Suprapubic skin (tissue), 3 donors: ENCODE measurements around the gene LPGAT1.

ENCODE experiments used
- POLR2A ChIP-seq, 2 donors: fragments of 450-650 bp; IDR thresholded peaks; one replicate each; pipeline ENCODE4 v1.6.1; 2017; ENCODE audit warnings: antibody characterized with exemption in 2 of 2, mild to moderate bottlenecking in 2 of 2, moderate library complexity in 2 of 2
- TF ChIP-seq, protein P1 (sequence below), 2 donors: fragments of 200-600 bp in 1 of 2; fragments of 450-650 bp in 1 of 2; sonication (generic) in 1 of 2; IDR thresholded peaks; one replicate each; pipeline ENCODE4 v1.5.1; 2016 to 2019; ENCODE audit warnings: antibody characterized with exemption in 2 of 2, mild to moderate bottlenecking in 1 of 2, moderate library complexity in 1 of 2

DNA sequence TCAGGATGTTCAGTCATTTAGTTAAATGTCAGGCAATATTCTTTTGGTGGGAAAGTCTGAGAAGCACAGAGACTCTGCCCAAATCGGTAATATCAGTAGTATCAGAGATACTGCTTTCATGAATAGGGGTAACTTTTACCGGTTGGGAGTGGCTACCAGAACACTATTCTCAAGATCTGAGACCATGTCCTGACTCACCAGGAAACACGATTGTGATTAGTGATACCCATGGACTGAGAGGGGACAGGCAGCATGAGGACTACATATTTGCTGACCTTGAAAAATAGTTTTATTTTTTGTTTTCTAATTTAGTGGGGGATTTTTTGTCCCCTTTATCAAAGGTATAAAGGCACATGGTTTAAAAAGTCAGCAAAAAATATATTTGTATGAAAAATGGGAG is 79.1 kb downstream of the LPGAT1 start:
- TF ChIP-seq POLR2A (IDR thresholded peaks at IDR 0.05), result no peak
- TF ChIP-seq, protein P1, sequence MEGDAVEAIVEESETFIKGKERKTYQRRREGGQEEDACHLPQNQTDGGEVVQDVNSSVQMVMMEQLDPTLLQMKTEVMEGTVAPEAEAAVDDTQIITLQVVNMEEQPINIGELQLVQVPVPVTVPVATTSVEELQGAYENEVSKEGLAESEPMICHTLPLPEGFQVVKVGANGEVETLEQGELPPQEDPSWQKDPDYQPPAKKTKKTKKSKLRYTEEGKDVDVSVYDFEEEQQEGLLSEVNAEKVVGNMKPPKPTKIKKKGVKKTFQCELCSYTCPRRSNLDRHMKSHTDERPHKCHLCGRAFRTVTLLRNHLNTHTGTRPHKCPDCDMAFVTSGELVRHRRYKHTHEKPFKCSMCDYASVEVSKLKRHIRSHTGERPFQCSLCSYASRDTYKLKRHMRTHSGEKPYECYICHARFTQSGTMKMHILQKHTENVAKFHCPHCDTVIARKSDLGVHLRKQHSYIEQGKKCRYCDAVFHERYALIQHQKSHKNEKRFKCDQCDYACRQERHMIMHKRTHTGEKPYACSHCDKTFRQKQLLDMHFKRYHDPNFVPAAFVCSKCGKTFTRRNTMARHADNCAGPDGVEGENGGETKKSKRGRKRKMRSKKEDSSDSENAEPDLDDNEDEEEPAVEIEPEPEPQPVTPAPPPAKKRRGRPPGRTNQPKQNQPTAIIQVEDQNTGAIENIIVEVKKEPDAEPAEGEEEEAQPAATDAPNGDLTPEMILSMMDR (IDR thresholded peaks at IDR 0.05), result no peak
